HCT116 (cell line): Measurements from ENCODE around the gene KIAA1328. TPM values are rescaled to one million over a fixed set of nuclear protein-coding genes. Genes with fewer than 3 reads are reported as not detected.

Experiments
- ATAC-seq: fragments of 200-7000 bp; cut with Tn5 transposase; 2 replicates; pipeline ENCODE4 v1.9.1; 2020; ENCODE audit warnings: mild to moderate bottlenecking, moderate library complexity
- BruUV-seq: library from RNA; stranded (reverse); fragments of 400-500 nt; replicated peaks from 2 replicates; lab custom pipeline; 2021; lab: Mats Ljungman, UMichigan
- CTCF ChIA-PET: fragments of 300-600 bp; sonication (Branson Sonifier 250); formaldehyde crosslinking; loops from one replicate; lab custom pipeline; 2021; ENCODE audit warnings: antibody characterized with exemption; lab: Charles Lee
- POLR2A ChIA-PET: fragments of 300-600, 350-600 bp; sonication (Branson Sonifier 250); formaldehyde crosslinking; loops from one replicate; lab custom pipeline; 2021; ENCODE audit warnings: antibody characterized with exemption; lab: Charles Lee
- RAD21 ChIA-PET, 2 experiments: fragments of 300-600 bp; sonication (Branson Sonifier 250); formaldehyde crosslinking; loops; one replicate each; lab custom pipeline; 2023; ENCODE audit warnings: low total read pairs in 2 of 2; ENCODE audit not compliant: uncharacterized antibody in 2 of 2, unreplicated experiment in 2 of 2, low non-redundant PET in 1 of 2; lab: Charles Lee
- DNase-seq: peaks from one replicate; pipeline ENCODE4 v3.0.0-alpha.2; 2010; ENCODE audit warnings: low read depth, low spot score
- H2AFZ ChIP-seq: fragments of 200-600 bp; shearing (Covaris generic), sonication (generic); 2 replicates; pipeline ENCODE4 v1.6.1; 2017; ENCODE audit warnings: low read depth, mixed run types, mixed read lengths, antibody characterized with exemption, low read length; ENCODE audit not compliant: poor library complexity, severe bottlenecking
- H3K27ac ChIP-seq: 2 replicates; pipeline ENCODE4 v1.5.1; 2012; ENCODE audit warnings: low read depth, low read length
- H3K27me3 ChIP-seq: fragments of 200-600 bp; sonication (generic); 2 replicates; pipeline ENCODE4 v1.6.1; 2016; ENCODE audit warnings: mixed run types, low read length, mixed read lengths; ENCODE audit not compliant: insufficient read depth
- H3K36me3 ChIP-seq, 2 experiments: fragments of 200-500 bp in 1 of 2; fragments of 200-600 bp in 1 of 2; sonication (Bioruptor generic) in 1 of 2; sonication (generic) in 1 of 2; 2 replicates each; pipeline versions ENCODE4 v1.5.1 to v1.6.1; 2014 to 2016; ENCODE audit warnings: low read length in 2 of 2, inconsistent platforms in 1 of 2, mixed read lengths in 1 of 2, mixed run types in 1 of 2; ENCODE audit not compliant: insufficient read depth in 2 of 2, control insufficient read depth in 1 of 2
- H3K4me1 ChIP-seq, 2 experiments: fragments of 200-600 bp in 1 of 2; sonication (generic) in 1 of 2; 2 replicates each; pipeline versions ENCODE4 v1.5.1 to v1.6.1; 2012 to 2017; ENCODE audit warnings: low read length in 2 of 2, inconsistent platforms in 1 of 2, mild to moderate bottlenecking in 1 of 2, mixed read lengths in 1 of 2, mixed run types in 1 of 2, moderate library complexity in 1 of 2; ENCODE audit not compliant: insufficient read depth in 2 of 2, control insufficient read depth in 1 of 2
- H3K4me2 ChIP-seq: fragments of 200-600 bp; sonication (generic); 2 replicates; pipeline ENCODE4 v1.6.1; 2017; ENCODE audit warnings: mixed run types, low read length, mixed read lengths
- H3K4me3 ChIP-seq, 2 experiments: fragments of 200-600 bp in 1 of 2; sonication (generic) in 1 of 2; replicated peaks in 1 of 2; 2 replicates each; pipeline ENCODE4 v1.5.1; 2011 to 2016; ENCODE audit warnings: low read length in 2 of 2, control low read depth in 1 of 2, low read depth in 1 of 2, mild to moderate bottlenecking in 1 of 2, mixed read lengths in 1 of 2, mixed run types in 1 of 2
- H3K79me2 ChIP-seq: fragments of 200-600 bp; sonication (generic); 2 replicates; pipeline ENCODE4 v1.6.1; 2017; ENCODE audit warnings: mild to moderate bottlenecking, mixed run types, low read length, moderate library complexity, mixed read lengths; ENCODE audit not compliant: insufficient read depth
- H3K9ac ChIP-seq: fragments of 200-600 bp; sonication (generic); 2 replicates; pipeline ENCODE4 v1.6.1; 2016; ENCODE audit warnings: low read length, mixed read lengths
- H3K9me2 ChIP-seq: fragments of 200-600 bp; sonication (generic), shearing (Covaris generic); 2 replicates; pipeline ENCODE4 v1.6.1; 2017; ENCODE audit warnings: mixed run types, mild to moderate bottlenecking, moderate library complexity; ENCODE audit not compliant: insufficient read depth
- H3K9me3 ChIP-seq, 2 experiments: fragments of 200-500 bp in 1 of 2; fragments of 200-600 bp in 1 of 2; sonication (Bioruptor generic) in 1 of 2; sonication (generic) in 1 of 2; 2 replicates each; pipeline ENCODE4 v1.6.1; 2014 to 2017; ENCODE audit warnings: low read length in 2 of 2, mixed read lengths in 2 of 2, inconsistent platforms in 1 of 2, low read depth in 1 of 2, mild to moderate bottlenecking in 1 of 2, mixed run types in 1 of 2, moderate library complexity in 1 of 2; ENCODE audit not compliant: control insufficient read depth in 1 of 2, insufficient read depth in 1 of 2
- H4K20me1 ChIP-seq: fragments of 200-600 bp; sonication (generic), shearing (Covaris generic); 2 replicates; pipeline ENCODE4 v1.6.1; 2017; ENCODE audit warnings: mixed run types, mild to moderate bottlenecking, moderate library complexity; ENCODE audit not compliant: insufficient read depth
- CEBPB ChIP-seq: IDR thresholded peaks from 2 replicates; pipeline ENCODE4 v1.6.1; 2012; ENCODE audit warnings: low read depth
- EZH2phosphoT487 ChIP-seq: fragments of 200-600 bp; IDR thresholded peaks from 2 replicates; pipeline ENCODE4 v1.6.1; 2018; ENCODE audit warnings: antibody characterized with exemption, borderline replicate concordance
- JUND ChIP-seq: IDR thresholded peaks from 2 replicates; pipeline ENCODE4 v1.6.1; 2012
- MAX ChIP-seq: IDR thresholded peaks from 2 replicates; pipeline ENCODE4 v1.6.1; 2012
- POLR2A ChIP-seq: IDR thresholded peaks from 2 replicates; pipeline ENCODE4 v1.7.0; 2011; ENCODE audit warnings: borderline replicate concordance; ENCODE audit not compliant: insufficient read depth, insufficient read length; ENCODE audit errors: extremely low read depth
- REST ChIP-seq: IDR thresholded peaks from 2 replicates; pipeline ENCODE4 v1.6.1; 2012; ENCODE audit warnings: low read depth
- TCF7L2 ChIP-seq: IDR thresholded peaks from 2 replicates; pipeline ENCODE4 v1.7.0; 2011; ENCODE audit warnings: borderline replicate concordance, inconsistent platforms; ENCODE audit not compliant: insufficient read depth, insufficient read length; ENCODE audit errors: extremely low read depth
- YY1 ChIP-seq: IDR thresholded peaks from 2 replicates; pipeline ENCODE4 v1.6.1; 2011; ENCODE audit warnings: low read length, low read depth, moderate library complexity, mild to moderate bottlenecking; ENCODE audit not compliant: insufficient replicate concordance; ENCODE audit errors: extremely low read depth
- intact Hi-C: fragments of 100-400 bp; cut with micrococcal nuclease; formaldehyde crosslinking; loops from 2 replicates; pipeline ENCODE4 v1.10.0; 2022
- total RNA-seq: library from RNA; stranded (reverse); gene quantifications from one replicate; pipeline ENCODE4 v1.2.1, GENCODE V29; 2021; ENCODE audit not compliant: unreplicated experiment

Gene KIAA1328
- total RNA-seq, 1 experiment from 2014 or later = 5.2 TPM

GRCh38 chr18:36931106-36931505 is 102.2 kb downstream of the KIAA1328 start (continued):
- no peak for TF ChIP-seq REST
- TF ChIP-seq EZH2phosphoT487 = no peak
- no peak for TF ChIP-seq TCF7L2
- no peak for TF ChIP-seq YY1
- no peak for TF ChIP-seq POLR2A
- no peak for TF ChIP-seq MAX

- CTCF ChIA-PET = no interaction called here
- Histone ChIP-seq H3K4me3 (no peak overlapping the region), H3K9me2 (no peaks in the 10 kb centered on the region), H3K79me2 (no peaks in the 10 kb centered on the region), H3K9me3 (no peaks in the 10 kb centered on the region)
- RAD21 ChIA-PET = no interaction called here
- no TSS peak for BruUV-seq
- TF ChIP-seq JUND (no peak), POLR2A (no peak), REST (no peak), CEBPB (no peak), TCF7L2 (no peak)
- TF ChIP-seq, all 23 proteins: peak for 0
- no peaks in the 10 kb centered on the region for H3K4me1 ChIP-seq
- no peaks in the 10 kb centered on the region for H3K36me3 ChIP-seq
- DNase-seq (no peak), ATAC-seq (no peak)
- no peak overlapping the region for H2AFZ ChIP-seq
- no peak overlapping the region for H3K9ac ChIP-seq
- POLR2A ChIA-PET = no interaction called here
- no peaks in the 10 kb centered on the region; the same call in 1 of the 2 replicates for H4K20me1 ChIP-seq
- no peak overlapping the region for H3K4me2 ChIP-seq
- H3K27me3 ChIP-seq = no peaks in the 10 kb centered on the region
- intact Hi-C loops = no loop called here
- no peak overlapping the region for H3K27ac ChIP-seq
These were observed 104.6 kb downstream of the KIAA1328 start for GRCh38 chr18:36933552-36933951.
